Measurements from ENCODE around the gene CD38.
"Not testable (repeated sequence)": the region's sequence is repeated elsewhere in the genome, so short reads cannot be mapped to it uniquely, and the experiment has no call there.

DNA sequence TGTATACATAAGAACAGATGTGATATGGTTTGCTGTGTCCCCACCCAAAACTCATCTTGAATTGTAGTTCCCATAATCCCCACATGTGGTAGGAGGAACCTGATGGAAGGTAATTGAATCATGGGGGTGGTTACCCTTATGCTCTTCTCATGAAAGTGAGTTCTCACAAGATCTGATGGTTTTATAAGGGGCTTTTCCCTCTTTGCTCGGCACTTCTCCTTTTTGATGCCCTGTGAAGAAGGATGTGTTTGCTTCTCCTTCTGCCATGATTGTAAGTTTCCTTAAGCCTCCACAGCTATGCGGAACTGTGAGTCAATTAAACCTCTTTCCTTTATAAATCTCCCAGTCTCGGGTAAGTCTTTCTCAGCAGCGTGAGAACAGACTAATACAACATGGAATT, 83.1 kb downstream of the CD38 start:
- TF ChIP-seq, protein P1, sequence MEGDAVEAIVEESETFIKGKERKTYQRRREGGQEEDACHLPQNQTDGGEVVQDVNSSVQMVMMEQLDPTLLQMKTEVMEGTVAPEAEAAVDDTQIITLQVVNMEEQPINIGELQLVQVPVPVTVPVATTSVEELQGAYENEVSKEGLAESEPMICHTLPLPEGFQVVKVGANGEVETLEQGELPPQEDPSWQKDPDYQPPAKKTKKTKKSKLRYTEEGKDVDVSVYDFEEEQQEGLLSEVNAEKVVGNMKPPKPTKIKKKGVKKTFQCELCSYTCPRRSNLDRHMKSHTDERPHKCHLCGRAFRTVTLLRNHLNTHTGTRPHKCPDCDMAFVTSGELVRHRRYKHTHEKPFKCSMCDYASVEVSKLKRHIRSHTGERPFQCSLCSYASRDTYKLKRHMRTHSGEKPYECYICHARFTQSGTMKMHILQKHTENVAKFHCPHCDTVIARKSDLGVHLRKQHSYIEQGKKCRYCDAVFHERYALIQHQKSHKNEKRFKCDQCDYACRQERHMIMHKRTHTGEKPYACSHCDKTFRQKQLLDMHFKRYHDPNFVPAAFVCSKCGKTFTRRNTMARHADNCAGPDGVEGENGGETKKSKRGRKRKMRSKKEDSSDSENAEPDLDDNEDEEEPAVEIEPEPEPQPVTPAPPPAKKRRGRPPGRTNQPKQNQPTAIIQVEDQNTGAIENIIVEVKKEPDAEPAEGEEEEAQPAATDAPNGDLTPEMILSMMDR (IDR thresholded peaks at IDR 0.05; ENCODE audit: poor library complexity), result not testable (repeated sequence)
- TF ChIP-seq EZH2phosphoT487 (IDR thresholded peaks at IDR 0.05; ENCODE audit: low read depth, severe bottlenecking, unreplicated experiment); EZH2 (IDR thresholded peaks at IDR 0.05; ENCODE audit: borderline replicate concordance): not testable (repeated sequence)
